NCI-H2081 treated with DMSO at 0.1 percent for 48 hours (cell line): ENCODE measurements around the gene KIFBP.
"Not testable (repeated sequence)": the region's sequence is repeated elsewhere in the genome, so short reads cannot be mapped to it uniquely, and the experiment has no call there.

Experiments used
- DNase-seq: peaks from one replicate; lab custom pipeline; 2025; lab: John Stamatoyannopoulos, UW

Gene KIFBP

DNA sequence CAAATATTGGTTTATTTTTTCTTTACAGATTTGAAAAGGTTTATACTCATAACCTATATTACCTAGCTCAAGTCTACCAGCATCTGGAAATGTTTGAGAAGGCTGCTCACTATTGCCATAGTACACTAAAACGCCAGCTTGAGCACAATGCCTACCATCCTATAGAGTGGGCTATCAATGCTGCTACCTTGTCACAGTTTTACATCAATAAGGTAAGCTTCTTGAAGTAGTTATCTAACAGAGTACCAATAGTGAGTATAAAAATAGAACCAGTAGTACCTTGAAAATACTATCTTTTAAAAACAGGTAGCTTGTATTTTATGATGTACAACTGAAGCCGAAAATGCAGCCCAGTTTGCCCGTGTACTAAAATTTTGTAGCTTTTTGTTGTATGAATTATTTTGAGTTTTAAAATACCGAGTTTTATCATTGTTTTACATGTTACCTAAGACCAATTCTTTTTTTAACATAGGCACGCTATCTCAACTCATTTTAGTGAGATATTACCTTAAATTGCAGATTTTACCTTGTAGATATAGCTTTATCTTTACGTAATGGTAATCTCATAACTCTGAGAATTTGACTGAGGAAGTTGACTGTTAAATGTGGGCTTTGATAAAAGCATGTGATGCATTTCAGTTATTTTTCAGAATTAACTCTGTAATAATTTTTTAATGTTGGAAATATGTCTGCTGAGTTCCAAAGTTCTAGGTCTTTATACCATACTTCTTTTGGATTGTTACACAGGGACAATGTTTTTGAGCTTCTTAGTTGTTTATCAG is 17.3 kb downstream of the KIFBP start:
- DNase-seq, result no peak

DNA sequence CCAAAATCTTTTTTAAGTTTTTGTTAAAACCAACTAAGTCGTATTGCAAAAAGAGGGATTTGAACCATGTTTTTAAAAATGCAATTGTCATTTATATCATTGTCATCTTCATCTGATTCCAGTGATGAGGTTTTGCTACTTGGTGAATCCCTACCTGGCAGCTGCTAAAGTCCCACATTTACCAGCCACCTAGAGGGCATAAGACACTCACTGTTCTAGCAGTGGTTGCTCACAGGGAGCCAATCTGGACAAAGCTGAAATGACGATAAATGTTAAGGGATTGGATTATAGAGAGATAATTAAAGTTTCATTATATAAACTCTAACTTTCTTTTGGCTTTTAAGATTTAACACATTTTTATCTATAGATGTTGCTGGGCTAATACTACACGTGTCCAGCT is 18.7 kb downstream of the KIFBP start:
- DNase-seq, result no peak

DNA sequence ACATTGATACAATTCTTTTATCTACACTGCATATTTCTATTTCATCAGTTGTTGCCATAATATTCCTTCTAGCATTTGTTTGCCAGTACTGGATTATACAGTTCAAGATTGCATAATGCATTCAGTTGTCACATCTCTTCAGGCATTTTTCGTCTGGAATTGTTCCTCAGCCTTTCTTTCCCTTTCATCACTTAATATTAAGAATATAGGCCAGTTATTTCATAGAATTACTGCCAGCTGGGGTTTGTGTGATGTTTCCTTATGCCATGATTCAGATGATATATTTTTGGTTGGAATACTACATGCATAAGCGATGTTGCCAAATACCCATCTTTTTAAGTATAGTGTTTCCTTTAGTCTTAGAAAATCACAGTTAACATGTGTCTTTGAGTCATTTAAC is 20.8 kb downstream of the KIFBP start:
- no peak for DNase-seq

DNA sequence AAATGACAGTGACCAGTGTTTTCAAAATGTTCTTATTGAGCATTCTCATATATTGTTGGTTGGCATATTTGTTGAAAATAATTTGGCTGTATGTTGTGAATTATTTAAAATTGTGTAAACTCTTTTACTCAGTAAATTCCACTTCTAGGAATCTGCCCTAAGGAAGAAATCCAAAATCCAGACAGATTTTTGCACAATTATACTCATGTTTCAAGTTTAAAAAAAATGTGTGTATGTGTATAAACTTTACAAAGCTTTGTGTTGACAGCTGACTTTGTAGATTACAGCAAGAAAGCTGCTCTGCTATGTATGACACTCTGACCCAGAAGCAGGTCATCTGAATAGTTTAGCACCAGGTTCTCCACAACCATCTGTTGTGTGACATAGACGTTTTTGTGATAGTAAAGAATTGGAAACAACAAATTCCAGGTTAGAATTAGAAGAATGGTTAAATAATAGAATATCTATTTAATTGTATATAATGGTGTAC is 21.6 kb downstream of the KIFBP start:
- no peak for DNase-seq

DNA sequence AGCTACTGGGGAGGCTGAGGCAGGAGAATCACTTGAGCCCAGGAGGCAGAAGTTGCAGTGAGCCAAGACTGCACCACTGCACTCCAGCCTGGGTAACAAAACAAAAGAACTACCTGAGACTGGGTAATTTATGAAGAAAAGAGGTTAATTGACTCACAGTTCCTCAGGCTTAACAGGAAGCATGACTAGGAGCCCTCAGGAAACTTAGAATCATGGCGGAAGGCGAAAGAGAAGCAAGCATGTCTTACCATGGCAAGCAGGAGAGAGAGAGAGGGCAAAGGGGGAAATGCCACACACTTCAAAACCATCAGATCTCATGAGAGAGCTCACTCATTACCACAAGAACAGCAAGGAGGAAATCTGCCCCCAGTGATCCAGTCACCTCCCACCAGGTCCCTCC is 24.2 kb downstream of the KIFBP start:
- not testable (repeated sequence) for DNase-seq

DNA sequence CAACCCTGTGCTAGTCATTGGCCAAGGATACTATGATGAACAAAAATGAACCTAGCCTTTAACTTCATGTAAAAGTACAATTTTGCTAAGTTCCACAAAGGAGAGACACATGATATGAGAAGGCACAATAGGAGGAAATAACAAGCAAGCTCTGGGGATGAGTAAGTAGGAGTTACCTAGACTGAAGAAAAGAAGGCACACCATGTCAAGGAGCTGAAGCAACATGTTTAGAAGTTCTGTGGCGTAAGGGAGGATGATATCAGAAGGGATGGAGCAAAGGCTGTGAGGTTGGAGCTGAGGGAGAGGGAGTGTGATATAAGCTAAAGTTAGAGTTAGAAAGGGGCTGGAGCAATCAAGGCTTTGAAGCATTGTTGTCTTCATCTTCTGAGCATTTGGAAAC is 25.6 kb downstream of the KIFBP start:
- no peak for DNase-seq

DNA sequence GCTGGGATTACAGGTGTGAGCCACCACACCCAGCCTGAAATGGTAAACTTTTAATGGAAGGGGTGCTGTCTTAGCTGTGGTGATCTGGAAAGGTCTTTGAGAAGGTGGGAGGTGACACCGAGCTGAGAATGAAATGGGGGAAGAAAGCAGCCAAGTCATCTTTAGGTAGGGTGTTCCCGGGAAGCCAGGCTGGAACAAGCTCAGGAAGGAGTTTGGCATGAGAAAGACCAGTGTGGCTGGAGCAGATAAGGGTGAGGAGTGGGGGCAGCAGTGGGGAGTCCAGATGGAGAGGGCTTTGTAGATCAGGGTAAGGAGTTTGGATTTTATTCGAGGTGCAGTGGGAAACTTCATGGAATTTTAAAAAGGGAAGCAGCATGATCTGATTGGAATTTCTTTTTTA is 30.0 kb downstream of the KIFBP start:
- no peak for DNase-seq

DNA sequence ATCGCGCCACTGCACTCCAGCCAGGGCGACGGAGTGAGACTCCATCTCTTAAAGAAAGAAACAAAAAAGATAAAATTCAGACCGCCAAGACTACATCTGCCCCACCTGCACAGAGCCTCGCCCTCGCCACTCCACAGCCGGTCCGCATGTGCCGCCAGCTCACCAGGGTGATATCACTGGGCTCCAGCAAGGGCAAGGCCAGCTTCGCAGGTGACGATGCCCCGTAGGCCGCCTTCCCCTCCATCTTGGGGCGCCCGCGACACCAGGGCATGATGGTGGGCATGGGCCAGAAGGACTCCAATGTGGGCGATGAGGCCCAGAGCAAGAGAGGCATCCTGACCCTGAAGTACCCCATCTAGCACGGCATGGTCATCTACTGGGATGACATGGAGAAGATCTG is 34.0 kb downstream of the KIFBP start:
- DNase-seq, result no peak

DNA sequence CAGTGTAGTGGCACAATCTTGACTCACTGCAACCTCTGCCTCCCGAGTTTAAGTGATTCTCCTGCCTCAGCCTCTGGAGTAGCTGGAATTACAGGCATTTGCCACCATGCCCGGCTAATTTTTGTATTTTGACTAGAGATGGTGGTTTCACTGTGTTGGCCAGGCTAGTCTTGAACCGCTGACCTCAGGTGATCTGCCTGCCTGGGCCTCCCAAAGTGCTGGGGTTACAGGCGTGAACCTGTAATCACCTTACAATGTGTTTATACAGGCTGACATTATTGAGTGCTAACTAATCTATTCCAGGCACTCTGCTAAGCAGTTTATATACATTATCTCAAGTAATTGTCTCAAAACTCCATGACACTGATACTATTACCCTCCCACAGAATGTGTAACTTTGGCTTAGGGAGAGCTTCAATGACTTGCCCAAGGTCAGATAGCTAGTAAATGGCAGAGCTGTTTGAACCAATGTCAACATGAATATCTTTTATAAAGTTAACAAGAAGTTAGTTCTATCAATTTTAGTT is 36.8 kb downstream of the KIFBP start:
- no peak for DNase-seq

DNA sequence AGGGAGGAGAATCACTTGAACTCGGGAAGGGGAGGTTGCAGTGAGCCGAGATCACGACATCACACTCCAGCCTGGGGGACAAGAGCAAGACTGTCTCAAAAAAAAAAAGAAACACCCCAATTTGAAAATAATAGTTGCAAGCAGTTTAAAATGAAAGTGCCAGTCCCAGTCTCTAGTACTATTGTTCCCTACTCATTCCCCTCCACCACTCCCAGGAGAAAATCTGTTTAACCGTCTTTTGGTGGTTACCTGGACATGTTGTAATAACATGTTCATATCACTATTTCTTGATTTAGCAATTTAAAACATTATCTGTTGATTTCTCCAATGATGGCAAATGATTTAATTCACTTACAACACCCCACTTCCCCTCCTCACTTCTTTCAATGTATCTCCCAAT is 44.7 kb downstream of the KIFBP start:
- no peak for DNase-seq

DNA sequence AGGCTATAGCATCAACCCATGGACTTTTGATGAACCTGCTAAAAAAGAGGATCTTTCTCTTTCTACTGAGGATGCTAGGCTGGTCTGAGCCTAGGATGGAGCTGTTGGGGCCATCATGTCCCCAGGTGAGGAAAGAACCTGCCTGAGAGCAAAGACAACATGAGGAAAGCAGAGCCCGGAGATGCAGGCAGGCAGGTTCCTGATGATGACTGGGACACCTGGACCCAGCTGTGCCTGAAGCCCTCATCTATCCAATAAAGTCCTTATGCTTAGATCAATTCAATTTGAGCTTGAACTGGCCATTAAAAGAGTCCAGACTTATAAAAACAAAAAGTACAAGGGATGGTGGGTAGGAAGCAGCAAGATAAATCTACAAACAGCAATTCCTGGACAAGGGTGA is 48.9 kb downstream of the KIFBP start:
- DNase-seq, result no peak

DNA sequence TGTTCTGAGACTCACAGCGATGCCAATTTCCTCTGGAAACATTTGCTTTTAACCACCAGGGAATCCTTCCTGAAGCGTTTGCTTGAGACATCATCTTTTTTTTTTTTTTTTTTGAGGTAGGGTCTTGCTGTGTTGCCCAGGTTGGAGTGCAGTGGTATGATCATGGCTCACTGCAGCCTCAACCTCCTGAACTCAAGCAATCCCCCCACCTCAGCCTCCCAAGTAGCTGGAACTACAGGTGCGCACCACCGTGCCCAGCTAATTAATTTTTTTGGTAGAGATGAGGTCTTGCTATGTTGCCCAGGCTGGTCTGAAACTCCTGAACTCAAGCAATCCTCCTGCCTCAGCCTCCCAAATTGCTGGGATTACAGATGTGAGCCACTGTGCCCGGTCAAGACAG is 52.3 kb downstream of the KIFBP start:
- not testable (repeated sequence) for DNase-seq

DNA sequence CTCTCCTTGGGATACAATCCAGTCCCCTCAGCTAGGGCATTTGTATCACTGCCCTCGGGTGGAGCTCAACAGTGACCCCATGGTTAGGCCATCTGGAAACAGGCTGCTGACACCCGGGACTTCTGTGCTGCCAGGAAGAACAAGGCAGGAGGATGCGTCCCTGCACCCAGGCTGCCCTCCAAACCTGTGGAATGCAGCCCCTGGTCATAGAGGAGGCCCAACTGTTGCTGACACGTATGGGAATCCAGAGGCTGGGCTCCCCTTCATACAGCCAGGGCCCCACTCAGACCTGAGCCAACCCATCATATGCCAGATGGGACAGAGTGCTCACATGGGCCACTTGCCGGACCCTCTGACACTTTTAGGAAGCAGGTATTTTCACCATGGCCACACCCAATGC is 53.8 kb downstream of the KIFBP start:
- no peak for DNase-seq

DNA sequence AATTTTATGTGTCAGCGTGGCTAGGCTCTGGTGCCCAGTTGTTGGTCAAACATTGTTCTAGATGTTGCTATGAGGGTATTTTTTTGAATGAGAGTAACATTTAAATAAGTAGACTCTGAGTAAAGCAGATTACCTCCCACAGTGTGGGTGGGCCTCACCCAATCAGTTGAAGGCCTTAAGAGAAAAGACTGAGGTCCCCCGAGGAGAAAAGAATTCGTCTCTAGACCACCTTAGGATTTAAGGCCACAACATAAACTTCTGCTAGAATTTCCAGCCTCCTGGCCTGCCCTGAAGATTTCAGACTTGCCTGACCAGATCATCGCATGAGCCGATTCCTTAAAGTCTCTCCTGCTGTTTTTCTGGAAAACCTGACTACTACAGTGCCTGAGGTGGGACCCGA is 54.2 kb downstream of the KIFBP start:
- no peak for DNase-seq

DNA sequence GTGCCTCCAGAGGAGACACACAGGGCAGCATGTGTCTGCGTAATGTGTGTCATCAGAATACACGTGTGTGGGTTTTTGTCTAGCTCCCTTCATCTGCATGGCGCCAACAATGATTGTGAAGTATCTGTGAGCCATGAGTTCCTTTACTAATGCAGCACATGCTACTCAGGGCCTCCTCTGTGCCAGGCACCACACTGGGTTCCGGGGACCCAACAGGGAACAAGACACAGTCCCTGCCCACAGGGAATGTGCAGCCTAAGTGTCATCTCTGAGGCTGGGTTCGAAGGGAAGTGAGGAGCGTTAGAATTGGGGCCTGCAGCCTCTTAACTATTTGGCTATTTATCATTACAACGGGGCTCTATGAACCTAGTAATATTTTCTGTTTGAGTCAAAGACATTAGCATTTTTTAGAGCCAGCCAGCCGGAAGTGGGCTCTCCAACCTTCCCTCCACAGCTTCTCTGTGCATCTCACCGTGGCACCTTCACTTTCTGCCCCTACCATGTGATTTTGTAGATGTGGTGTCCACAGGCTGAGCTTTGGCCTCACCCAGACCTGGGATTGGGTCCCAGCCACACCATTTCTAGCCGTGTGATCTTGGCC is 55.4 kb downstream of the KIFBP start:
- DNase-seq, result no peak

DNA sequence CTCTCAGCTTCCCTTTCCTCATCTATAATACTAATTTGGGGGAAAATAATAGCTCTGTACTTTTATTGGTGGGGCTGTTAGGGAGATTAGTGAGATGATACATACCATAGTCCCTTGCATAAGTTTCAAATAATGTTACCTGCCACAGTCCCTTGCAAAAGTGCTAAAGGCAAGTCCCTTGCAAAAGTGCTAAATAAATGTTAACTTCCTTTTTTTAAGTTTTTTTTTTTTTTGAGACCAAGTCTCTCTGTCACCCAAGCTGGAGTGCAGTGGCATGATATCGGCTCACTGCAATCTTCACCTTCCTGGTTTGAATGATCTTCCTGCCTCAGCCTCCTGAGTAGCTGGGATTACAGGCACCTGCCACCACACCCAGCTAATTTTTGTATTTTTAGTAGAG is 55.9 kb downstream of the KIFBP start:
- no peak for DNase-seq

DNA sequence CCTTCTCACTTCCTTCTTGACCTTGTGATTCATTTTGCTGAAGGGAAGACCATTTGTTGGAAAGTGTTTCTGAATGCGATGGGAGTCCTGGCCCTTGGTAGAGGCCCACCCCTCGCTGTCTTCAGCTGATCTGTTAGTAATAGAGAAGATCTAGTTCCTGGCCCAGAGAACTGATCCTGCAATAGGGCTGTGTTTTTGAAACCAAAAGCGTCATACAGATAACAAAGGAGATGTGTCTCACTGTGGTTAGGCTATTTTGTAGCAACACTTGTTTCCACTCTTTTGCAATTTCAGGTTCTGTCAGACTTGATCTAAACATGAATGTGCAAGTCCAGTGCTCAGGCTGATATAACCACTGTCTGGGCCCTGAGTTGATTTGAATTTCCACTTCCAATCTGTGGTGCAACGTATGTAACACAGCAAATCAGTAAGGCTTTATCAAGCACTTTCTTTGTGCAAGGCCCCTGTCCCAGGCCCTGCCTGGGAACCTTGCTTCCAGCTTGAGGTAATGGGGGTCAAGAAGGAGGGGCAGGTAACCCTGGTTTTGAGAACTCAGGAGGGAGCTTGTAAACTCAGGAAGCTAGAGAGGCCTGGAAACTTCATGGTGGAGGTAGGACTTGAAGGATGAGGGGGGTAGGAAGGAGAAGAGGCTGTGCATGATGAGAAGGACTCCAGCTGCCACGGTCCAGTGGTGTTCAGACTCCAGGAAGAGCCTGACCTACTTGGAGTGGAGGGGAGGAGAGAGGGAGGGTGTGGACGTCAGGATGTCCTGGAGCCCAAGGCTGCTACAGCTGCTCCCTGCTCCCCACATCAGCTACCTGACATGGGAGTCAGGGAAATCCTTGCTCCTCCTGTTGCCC is 57.1 kb downstream of the KIFBP start:
- no peak for DNase-seq

DNA sequence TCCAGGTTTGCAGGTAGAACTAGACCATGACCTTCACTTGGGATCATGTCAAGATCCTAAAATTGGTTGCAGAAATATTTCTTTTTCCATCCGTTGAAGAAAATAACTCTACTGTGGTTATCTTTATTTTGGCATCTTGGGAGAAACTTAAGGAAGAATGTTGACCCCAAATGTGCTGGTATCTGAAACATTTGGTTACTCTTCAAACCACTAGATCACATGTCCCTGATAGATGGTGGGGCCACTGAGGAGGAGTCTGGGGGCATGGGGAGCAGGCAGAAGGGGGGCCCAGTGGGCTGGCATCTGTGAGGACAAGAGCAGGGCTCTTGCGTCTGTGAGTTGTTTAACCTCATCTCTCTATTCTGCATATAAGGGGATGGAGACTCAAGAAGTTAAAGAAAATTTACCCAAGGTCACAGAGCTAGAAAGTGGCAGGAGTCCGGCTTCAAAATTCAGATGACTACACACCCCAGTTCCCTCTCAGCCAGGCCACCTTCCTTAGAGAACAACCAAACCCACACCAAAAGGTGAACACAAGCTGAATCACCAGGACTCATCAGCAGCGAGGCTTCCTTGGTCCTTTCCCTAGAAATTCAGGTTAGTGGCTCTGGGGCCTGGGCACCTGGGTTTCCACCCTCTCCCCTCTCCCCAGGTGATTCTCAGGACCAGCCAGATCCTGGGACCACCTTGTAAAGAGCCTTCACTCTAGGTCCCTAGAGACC is 58.7 kb downstream of the KIFBP start:
- no peak for DNase-seq

DNA sequence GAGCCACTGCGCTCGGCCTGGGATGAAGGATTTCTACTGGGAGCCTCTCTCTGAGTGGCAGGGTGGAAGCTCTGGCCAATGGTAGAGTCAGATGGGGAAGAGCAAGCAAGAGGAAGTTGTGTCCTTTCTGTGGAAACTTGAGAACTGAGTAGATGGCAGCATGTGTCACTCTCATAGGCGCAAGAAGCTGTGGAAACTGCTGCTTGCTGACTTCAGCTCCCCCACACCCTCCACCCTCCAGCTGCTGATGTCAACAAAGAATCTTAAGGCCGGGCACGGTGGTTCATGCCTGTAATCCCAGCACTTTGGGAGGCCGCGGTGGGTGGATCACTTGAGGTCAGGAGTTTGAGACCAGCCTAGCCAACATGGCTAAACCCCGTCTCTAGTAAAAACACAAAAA is 59.5 kb downstream of the KIFBP start:
- DNase-seq, result no peak

DNA sequence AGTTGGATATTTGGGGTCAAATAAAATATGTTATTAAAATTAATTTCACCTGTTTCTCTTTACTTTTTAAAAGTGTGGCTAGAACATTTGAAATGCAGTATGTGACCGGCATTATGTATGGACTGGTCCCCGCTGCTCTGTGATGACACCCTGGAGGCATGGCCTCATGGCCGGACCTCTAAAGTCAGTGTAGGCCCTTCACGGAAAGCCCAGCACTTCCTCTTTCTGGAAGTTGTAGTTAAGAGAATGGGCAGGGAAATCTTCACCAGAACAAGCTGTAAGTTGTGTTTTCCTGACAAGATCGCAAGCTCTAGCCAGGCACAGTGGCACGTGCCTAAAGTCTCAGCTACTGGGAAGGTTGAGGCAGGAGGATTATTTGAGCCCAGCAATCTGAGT is 61.0 kb downstream of the KIFBP start:
- no peak for DNase-seq

DNA sequence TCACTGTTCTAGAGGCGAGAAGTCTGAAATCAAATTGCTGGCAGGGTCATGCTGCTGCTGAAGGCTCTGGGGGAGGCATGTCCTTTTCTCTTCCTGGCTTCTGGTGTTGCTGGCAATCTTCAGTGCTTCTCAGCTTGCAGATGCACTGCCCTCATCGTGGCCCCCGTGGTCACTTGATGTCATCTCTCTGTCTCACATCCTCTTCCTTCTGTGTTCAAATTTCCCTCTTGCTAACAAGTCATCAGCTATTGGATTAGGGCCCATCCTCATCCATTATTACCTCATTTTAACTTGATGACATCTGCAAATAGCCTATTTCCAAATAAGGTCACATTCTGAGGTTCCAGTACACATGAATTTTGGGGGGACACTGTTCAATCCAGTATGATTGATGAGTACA is 62.7 kb downstream of the KIFBP start:
- no peak for DNase-seq
